HG03135 (cell line): Measurements from ENCODE around the gene SH3RF1.
"Not testable (repeated sequence)": the region's sequence is repeated elsewhere in the genome, so short reads cannot be mapped to it uniquely, and the experiment has no call there.

Experiments used
- ATAC-seq: cut with Tn5 transposase; IDR thresholded peaks from one replicate; pipeline ENCODE4 v1.9.1; 2021; ENCODE audit warnings: mild to moderate bottlenecking, moderate library complexity; ENCODE audit not compliant: unreplicated experiment

Gene SH3RF1

GRCh38 chr4:169277838-169278237, 7.1 kb upstream of the SH3RF1 start:
- ATAC-seq: not testable (repeated sequence)

- ATAC-seq: no peak
Observed at GRCh38 chr4:169275180-169275579, 4.4 kb upstream of the SH3RF1 start.

- ATAC-seq: no peak
Observed at GRCh38 chr4:169274033-169274432, 3.3 kb upstream of the SH3RF1 start.

- no peak for ATAC-seq
Observed at GRCh38 chr4:169272265-169272886, 1.6 kb upstream of the SH3RF1 start.

- no peak for ATAC-seq
Observed at GRCh38 chr4:169271692-169272007, 894 bp upstream of the SH3RF1 start.

GRCh38 chr4:169269916-169270809, 593 bp downstream of the SH3RF1 start:
- peak; percentile 48 for ATAC-seq

GRCh38 chr4:169268951-169269760, 1.6 kb downstream of the SH3RF1 start:
- ATAC-seq: no peak

- ATAC-seq: no peak
Observed at GRCh38 chr4:169267070-169267469, 3.7 kb downstream of the SH3RF1 start.

GRCh38 chr4:169266661-169267060, 4.1 kb downstream of the SH3RF1 start:
- no peak for ATAC-seq

- ATAC-seq: no peak
Observed at GRCh38 chr4:169266081-169266480, 4.7 kb downstream of the SH3RF1 start.

- no peak for ATAC-seq
Observed at GRCh38 chr4:169263791-169264392, 6.9 kb downstream of the SH3RF1 start.

GRCh38 chr4:169260217-169260866, 10.4 kb downstream of the SH3RF1 start:
- ATAC-seq: no peak

GRCh38 chr4:169259271-169259670, 11.5 kb downstream of the SH3RF1 start:
- ATAC-seq: no peak

- ATAC-seq: no peak
Observed at GRCh38 chr4:169258141-169258540, 12.6 kb downstream of the SH3RF1 start.

- no peak for ATAC-seq
Observed at GRCh38 chr4:169256856-169257761, 13.6 kb downstream of the SH3RF1 start.

GRCh38 chr4:169256101-169256612, 14.6 kb downstream of the SH3RF1 start:
- ATAC-seq: no peak

GRCh38 chr4:169254546-169254983, 16.2 kb downstream of the SH3RF1 start:
- ATAC-seq: no peak

- ATAC-seq: no peak
Observed at GRCh38 chr4:169253904-169254303, 16.9 kb downstream of the SH3RF1 start.

- no peak for ATAC-seq
Observed at GRCh38 chr4:169253113-169253671, 17.6 kb downstream of the SH3RF1 start.
